ENCODE measurements around the gene CXorf66.

DNA sequence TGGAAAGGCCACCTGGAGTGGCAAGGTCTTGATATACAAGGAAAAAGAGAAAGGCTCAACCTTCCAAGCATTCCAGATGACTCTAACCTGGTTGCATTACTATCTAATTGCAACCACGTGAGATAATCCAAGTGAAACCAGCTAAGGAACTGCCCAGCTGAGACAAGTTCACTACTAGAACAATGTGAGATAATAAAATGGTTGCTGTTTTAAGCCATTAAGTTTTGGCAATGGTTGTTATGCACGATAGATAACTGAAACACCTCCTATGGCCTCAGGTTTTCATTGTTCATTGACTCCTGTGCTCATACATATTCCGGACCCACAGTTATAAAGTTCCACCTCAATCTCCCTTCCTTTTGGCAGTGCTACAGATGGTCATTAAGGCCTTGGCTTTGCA, 9.2 kb upstream of the CXorf66 start:
- TF ChIP-seq TAF1 (IDR thresholded peaks at IDR 0.05; ENCODE audit: low read depth): no peak
- TF ChIP-seq EP300 (IDR thresholded peaks at IDR 0.05; ENCODE audit: borderline replicate concordance): no peak
- TF ChIP-seq, protein P1, sequence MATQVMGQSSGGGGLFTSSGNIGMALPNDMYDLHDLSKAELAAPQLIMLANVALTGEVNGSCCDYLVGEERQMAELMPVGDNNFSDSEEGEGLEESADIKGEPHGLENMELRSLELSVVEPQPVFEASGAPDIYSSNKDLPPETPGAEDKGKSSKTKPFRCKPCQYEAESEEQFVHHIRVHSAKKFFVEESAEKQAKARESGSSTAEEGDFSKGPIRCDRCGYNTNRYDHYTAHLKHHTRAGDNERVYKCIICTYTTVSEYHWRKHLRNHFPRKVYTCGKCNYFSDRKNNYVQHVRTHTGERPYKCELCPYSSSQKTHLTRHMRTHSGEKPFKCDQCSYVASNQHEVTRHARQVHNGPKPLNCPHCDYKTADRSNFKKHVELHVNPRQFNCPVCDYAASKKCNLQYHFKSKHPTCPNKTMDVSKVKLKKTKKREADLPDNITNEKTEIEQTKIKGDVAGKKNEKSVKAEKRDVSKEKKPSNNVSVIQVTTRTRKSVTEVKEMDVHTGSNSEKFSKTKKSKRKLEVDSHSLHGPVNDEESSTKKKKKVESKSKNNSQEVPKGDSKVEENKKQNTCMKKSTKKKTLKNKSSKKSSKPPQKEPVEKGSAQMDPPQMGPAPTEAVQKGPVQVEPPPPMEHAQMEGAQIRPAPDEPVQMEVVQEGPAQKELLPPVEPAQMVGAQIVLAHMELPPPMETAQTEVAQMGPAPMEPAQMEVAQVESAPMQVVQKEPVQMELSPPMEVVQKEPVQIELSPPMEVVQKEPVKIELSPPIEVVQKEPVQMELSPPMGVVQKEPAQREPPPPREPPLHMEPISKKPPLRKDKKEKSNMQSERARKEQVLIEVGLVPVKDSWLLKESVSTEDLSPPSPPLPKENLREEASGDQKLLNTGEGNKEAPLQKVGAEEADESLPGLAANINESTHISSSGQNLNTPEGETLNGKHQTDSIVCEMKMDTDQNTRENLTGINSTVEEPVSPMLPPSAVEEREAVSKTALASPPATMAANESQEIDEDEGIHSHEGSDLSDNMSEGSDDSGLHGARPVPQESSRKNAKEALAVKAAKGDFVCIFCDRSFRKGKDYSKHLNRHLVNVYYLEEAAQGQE (IDR thresholded peaks at IDR 0.05; ENCODE audit: low read depth): no peak
- no peak for TF ChIP-seq CREB1 (IDR thresholded peaks at IDR 0.05; ENCODE audit: low read depth)
- no peak for TF ChIP-seq EGR1 (IDR thresholded peaks at IDR 0.05)
